CD1c-positive myeloid dendritic cell (primary cell): Measurements from ENCODE around the gene PNRC1.
"Not testable (repeated sequence)": the region's sequence is repeated elsewhere in the genome, so short reads cannot be mapped to it uniquely, and the experiment has no call there.

Source experiments
- DNase-seq: peaks from one replicate; pipeline ENCODE4 v3.0.0-alpha.2; 2016; ENCODE audit errors: extremely low spot score

Gene PNRC1

DNA sequence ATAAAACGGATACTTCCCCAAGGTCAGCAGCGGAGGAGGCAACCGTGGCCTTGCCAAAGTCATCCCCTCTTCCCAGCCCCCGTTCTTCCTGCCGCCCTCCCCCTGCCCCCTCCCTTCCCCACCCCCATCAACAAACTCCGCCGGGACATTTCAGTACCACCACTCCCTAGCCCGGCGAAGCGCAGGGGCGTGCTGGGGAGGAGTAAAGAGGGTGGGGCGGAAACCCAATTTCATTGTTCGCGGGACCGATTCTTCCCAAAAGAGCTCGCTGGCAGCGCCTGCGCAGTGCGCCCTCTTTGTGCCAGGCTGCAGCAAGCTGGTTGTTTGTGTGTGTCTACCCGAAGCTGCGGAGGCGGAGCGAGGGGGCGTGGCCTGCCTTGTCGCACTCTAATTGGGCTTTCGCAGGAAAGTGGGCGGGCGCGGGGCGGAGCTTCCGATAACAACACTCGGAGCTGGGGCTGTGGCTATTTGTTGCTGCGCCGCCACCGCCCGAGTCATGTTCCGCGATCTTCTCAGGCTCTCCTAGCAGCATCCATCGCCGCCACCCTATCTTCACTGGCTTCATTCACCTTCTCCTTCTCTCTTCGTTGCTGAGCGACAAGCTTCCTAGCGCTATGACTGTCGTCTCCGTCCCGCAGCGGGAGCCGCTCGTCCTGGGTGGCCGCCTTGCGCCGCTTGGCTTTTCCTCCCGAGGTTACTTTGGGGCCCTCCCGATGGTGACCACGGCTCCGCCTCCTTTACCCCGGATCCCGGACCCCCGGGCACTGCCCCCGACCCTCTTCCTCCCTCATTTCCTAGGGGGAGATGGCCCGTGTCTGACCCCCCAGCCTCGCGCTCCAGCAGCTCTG is at the start of gene PNRC1:
Gene PNRC1 (plus strand): TSS at position 471 of the 848 bp plus-strand sequence. CDS start 144 bp downstream, at position 615.
- peak; percentile 100 for DNase-seq

DNA sequence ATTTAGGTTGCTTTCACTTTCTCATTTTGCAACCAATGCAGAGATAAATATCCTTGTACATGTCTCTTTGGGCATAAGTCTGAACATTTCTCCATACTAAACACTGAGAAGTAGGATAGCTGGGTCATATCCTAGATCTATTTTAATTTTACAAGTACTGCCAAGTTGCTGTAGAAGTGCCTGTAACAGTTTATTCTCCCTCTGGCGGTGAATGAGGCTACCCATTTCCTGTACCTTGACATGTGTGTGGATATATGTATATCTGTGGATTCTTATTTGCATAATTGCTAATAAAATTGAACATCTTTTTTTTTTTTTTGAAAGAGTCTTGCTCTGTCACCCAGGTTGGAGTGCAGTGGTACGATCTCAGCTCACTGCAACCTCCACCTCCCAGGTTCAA is 48.0 kb upstream of the PNRC1 start:
- no peak for DNase-seq

DNA sequence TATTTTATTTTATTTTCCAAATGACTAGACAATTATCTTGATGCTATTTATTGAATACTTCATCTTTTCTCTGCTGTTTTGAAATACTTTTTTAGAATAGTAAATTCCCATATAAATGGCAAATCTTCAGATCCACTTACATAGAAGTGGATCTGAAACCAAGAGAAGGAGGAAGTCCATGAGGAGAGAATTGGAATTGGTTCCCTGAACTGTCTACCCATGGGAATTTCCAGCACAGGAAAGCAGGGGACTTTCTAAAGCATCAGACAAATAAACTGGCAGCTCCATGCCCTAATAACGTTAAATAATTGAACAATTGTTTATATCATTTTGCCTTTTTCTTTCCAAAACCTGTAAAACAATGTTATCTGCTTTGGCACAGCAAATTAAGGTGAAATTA is 47.1 kb upstream of the PNRC1 start:
- DNase-seq: peak; percentile 82

DNA sequence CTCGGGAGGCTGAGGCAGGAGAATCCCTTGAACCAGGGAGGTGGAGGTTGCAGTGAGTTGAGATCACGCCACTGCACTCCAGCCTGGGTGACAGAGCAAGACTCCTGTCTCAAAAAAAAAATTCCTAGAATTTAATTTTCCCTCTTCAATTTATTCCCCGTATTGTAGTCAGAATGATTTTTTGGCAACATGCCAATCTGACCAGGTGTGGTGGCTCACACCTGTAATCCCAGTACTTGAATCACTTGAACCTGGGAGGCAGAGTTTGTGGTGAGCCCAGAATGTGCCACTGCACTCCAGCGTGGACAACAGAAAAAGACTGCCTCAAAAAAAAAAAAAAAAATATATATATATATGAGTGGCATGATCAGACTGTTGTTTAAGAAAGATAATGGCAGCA is 46.4 kb upstream of the PNRC1 start:
- not testable (repeated sequence) for DNase-seq

DNA sequence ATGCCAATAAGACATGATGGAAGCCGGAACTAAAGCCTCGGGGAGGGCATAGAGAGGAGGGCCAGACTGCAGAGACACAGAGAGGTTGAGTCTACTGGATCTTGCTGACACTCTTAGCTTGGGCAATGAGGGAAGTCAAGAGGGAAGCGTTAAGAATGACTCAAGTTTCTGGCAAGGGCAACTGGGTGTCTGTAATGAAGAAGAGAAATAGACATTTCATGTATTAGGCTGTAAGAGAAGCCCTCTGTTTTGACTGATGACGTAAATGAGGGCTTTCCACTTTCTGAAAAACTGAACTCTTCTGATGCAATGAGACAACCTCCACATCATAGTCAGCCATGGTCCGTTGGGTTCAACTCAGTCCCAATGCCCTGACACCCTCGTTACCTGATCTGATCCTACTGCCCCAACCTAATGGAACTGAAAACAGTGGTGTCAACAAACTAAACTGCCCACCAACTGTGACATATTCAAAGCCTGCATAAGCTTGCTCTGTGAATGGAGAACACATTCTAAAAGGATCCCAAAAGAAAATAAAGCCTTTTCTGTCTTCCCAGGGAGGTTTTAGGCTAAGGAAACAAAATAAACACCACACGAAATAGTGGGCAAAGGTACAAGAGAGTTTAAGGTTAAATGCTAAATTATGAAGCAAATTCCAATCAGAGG is 45.8 kb upstream of the PNRC1 start:
- DNase-seq: peak; percentile 94

DNA sequence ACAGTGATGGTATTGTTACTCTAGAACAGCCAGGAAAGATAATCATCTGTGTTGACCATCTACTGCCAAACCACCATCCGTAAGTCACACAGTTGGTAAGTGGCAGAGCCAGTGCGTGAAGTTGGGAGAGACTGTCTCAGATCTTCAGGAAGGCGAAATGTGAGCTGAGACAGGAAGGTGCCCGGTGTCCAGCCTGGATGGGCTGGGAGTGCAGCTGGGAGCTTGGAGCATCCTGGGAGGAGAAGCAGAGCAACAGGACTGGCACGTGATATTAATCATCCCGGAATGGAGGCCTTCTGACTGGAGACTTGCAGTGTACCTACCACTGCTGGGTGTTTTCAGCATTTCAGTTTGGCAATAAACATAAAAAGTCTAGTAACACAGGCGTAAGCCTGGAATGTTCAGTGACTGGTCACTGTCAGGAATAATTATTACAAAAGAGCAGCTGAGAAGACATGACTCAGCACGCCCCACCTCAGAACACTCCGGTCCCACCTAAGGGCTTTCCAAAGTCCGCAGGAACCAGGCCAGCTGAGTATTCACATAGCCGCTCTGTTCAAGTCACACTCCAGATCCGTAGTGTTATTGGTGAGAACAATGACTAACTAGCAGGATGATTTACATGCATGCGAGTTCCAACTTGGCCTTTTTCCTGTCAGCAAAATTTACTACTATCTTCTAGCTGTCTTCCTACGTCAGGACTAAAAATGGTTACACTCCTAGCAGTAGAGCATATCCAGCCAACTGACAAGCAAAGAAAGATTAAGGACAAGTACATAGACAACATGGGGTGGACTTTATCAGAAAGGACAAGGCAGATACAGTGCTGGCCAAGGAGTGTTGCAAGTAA is 45.1 kb upstream of the PNRC1 start:
- DNase-seq: peak; percentile 78

DNA sequence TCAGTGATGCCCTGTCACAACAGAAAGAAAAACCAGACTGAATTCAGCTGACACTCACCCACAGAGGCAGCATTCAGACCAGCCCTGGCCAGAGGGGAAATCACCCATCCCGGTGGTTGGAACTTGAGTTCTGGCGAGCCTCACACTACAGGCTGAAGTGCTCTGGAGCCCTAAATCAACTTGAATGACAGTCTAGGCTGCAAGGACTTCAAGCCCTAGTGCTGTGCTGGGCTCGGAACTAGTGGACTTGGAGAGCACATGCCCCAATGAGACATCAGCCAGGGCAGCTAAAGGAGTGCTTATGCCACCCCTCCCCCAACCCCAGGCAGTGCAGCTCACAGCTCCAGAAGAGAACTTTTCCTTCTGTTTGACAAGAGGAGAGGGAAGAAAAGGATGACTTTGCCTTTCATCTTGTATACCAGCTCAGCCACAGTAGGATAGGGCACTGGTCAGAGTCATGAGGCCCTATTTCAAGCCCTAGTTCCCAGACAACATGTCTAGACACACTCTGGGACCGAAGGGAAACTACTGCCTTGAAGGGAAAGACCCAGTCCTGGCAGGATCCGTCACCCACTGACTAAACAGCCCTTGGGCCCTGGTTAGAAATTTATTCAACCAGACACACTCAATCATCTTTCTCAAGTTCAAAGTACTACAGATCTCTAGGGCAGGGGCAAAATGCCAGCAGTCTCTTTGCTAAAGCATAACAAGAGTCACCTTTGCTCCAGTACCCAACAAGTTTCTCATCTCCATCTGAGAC is 43.2 kb upstream of the PNRC1 start:
- DNase-seq: no peak

DNA sequence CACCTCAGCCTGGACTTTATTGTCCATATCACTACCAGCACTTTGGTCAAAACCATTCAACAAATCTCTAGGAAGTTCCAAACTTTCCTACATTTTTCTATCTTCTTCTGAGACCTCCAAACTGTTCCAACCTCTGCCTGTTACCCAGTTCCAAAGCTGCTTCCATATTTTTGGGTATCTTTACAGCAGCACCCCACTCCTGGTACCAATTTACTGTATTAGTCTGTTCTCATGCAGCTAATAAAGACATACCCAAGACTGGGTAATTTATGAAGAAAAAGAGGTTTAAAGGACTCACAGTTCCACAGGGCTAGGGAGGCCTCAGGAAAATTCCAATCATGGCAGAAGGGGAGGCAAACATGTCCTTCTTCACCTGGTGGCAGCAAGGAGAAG is 42.7 kb upstream of the PNRC1 start:
- not testable (repeated sequence) for DNase-seq

DNA sequence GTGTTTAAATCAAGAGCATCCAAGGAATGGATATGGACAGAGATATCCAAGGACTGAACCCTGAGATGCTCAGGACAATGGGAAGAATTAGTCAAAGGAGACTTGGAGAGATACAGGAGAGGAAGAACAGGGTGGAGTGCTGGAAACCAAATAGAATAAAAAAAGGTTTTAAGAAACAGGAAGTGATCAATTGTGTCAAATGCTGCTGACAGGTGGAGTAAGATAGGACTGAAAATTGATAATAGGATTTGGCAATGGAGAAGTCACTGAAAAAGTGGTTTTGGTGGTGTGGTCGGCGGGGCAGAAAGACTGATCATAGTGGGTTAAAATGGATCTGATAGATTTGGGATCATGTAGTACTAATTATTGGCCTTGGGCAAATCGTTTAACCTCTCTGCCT is 37.9 kb upstream of the PNRC1 start:
- no peak for DNase-seq

DNA sequence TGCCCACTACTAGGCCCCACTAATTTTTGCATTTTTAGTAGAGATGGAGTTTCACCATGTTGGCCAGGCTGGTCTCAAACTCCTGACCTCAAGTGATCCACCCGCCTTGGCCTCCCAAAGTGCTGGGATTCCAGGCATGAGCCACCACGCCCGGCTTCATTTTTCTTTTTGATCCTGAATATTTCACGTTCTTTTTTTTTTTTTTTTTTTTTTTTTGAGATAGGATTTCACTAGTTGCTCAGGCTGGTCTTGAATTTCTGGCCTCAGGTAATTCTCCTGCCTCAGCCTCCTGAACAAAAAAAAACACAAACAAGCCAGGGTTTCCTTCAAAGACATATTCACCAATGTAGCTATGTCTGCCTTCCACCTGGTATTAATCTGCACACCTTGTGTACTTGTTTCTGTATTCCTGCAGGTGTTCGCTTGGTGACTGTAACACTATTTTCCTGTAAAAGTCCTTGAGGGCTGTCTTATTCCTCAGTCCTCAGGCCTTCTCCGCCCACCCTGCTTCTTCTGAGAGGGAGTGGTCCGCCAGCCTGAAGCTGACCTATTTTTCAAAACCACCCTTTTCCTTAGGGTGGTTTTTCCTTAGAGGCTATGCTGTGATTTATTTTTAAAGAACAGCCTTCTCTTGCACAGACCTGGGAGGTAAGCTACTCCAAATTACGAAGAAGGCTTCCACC is 36.1 kb upstream of the PNRC1 start:
- DNase-seq: no peak

DNA sequence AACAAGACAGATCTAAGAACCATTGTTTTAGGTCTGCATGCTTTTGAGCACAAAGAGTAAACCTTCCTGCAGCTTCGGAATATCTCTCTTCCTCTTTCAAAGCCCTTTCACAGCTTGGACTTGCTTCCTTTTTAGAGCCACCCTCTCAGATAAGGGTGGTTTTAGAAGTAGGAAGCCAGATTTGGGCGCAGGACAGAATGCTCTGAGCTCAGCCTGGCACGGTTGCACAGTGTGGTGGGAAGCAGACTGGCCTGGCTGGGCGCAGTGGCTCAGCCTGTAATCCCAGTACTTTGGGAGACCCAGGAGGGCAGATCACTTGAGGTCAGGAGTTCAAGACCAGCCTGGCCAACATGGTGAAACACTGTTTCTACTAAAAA is 35.6 kb upstream of the PNRC1 start:
- peak; percentile 92 for DNase-seq

DNA sequence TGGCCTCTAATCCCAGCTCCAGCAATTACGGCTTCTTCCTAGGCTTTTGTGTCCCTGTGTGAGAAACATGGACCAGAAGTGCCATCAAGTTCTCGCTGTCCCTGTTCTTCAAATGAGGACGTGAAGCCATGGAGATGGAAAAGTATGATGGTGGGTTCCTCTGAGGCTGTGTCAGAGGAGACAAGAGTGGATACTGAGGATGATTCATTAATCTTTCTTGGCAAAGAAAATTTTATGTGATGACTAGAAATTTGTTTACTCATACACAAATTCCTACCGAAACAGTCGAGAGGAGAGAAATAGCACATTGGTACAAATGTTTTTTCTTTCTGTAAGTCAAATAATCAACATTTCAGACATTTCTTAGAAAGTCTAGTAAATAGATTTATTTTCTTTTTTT is 35.0 kb upstream of the PNRC1 start:
- no peak for DNase-seq

DNA sequence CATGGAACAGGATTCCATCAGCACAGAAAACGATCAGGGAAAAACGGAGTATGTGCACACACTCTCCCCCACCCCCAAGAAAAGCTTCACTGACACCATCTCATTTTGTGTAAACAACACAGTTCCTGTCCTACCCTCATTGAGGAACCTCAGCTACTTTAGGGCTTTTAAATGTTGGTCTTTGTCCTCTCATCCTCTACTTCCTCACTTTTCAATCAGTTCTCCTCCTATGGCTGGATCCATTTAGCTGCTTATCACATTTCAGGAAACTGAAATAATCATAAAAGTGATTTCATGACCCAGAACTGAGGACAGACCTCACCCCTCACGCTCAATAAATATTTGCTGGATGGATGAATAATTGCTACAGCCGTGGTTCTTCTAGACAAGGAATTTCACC is 33.1 kb upstream of the PNRC1 start:
- peak; percentile 45 for DNase-seq

DNA sequence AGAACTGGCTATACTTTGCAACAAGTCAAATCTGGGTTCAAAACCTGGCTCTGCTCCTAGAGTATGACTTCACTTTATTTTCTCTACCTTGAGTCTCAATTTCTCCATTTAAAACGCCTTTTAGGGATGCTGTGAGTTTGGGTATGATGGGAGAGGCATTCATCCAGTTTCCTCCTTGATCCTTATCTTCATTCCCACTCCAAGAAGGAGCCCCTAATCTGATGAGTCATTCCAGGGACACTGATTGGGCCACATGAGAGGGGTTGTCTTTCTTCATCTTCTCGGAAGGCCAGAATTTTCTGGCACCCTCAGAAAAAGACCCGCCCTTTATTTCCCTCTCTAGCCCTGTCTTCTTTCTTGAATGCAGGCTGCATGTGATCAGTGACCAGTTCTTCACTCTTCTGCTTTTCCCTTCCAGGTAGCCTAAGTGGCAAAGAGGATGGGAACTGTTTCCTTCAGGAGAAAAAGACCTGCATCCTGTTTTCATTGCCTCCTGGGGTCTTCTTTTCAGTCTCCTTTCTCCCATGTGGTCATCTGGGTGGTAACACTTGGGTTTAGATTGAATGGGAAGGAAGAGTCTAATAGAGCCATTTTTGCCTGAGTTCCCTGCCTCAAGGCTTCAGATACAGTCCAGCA is 32.1 kb upstream of the PNRC1 start:
- DNase-seq: no peak

DNA sequence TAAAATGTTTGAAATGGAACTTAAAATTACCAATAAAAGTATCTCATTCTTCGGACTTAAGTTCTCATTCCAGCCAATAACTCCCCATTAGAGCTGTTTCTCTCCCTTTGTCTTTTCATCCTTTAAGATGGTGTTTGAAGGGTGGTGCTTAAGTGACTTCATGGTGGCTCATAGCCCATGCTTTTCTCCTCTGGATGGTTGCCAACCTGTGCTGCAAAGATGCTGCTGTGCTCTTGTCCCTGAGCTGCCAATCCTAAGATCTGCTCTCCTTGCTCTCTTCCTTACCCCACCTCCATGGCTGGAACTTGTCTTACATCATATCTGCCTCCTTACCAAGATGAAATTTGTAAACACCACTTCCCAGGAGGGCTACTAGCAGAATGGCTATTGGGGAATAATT is 31.6 kb upstream of the PNRC1 start:
- DNase-seq: no peak

DNA sequence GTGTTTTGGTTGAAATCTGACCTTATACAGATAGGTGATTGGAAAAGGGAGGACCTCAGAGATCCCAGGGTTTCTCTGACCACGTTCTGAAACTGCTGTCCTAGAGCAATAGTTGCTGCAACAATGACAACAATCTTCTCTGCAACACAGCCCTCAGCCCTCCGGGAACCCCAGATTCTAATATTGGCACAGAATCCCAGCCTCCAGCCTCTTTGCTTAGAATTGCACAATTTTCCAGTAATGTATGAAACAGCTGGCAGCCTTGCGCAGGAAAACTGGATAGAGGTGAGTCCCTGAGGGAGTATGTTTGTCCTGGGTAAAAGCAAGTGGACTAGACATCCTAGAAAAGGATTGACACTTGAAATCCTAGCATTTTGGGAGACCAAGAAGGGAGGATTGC is 30.4 kb upstream of the PNRC1 start:
- DNase-seq: no peak

DNA sequence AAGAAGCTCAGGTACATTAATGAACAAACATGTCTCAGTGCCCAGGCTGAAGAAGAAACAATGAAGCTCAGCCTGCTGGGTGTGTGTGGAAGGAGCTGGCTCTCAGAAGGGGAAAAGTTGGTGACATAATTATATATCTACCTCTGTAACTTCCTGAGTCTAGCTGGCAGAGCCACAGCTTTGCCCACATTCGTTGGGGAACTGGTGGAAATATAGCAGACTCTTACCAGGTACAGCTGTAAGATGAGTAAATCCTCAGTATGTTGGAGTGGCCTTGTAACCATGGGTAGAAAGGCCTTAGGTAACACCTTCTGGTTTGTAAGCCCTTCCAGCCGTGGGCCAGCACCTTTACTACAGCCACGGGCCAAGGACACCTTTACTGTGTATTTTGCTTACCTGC is 29.9 kb upstream of the PNRC1 start:
- no peak for DNase-seq

DNA sequence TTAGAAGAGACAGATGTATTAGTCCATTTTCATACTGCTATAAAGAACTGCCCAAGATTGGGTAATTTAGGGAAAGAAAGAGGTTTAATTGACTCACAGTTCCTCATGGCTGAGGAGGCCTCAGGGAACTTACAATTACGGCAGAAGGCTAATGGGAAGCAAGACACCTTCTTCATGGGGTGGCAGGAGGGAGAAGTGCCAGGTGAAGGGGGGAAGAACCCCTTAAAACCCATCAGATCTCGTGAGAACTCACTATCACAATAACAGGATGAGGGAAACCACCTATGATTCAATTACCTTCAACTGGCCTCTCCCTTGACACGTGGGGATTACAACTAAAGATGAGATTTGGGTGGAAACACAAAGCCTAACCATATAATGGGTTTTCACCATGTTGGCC is 28.9 kb upstream of the PNRC1 start:
- DNase-seq: no peak

DNA sequence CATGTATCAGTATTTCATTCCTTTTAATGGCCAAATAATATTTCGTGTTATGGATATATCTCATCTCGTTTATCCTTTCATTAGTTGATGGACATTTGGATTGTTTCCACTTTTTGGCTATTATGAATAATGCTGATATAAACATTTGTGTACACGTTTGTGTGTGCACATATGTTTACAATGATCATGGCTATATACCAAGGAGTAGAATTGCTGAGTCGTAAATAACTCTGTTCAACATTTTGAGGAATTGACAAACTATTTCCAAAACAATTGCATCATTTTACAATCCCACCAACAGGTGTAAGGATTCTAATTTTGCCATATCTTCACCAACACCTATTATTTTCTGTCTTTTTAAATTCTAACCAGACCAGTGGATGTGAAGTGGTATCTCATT is 26.3 kb upstream of the PNRC1 start:
- no peak for DNase-seq

DNA sequence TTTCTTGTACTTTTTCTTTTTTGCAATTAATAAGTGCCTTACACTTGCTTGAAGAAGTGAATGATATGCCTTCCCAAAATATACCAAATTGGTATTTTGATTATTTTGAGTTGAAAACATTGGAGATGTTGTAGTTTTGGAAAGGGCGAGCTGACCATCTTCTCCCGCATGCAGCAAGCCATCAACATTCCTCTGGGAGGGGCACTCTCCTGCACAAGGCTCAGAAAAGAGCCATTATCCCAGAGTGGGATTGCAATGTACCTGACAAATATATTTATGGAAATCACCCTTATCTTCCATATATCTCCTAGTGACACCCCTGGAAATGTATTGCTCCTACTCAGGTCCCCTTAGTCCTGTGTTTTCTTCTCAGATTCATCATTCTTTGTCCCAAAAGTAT is 22.8 kb upstream of the PNRC1 start:
- DNase-seq: no peak

DNA sequence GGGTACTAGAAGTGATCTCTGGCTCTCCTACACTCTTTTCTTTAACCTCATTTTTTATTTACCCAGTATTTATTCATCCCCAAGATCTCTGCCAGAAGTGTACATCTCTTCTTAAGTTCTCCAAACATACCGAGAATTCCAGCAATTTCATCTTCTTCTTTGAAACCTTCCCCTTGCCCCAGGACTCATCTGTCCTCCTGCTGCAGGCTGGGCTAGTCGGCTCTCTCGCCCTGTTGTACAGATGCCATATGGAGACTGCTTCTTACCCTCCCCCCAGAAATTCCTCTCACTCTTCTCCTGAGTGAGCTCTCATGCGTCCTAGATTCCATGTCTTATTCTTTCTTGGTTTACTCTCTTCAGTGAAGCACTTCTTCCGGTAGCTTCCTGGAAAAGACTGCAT is 21.9 kb upstream of the PNRC1 start:
- no peak for DNase-seq
